Memory B cell (primary cell): ENCODE data around the gene ZFAND2B.

Source experiments
- ATAC-seq: fragments of 150-1000 bp; cut with Tn5 transposase; 2 replicates; pipeline ENCODE4 v1.10.0; 2021; ENCODE audit warnings: low read depth, mild to moderate bottlenecking, moderate library complexity
- DNase-seq, 2 donors: peaks; one replicate each; pipeline ENCODE4 v3.0.0; 2022; ENCODE audit warnings: low spot score in 2 of 2
- H3K27ac Mint-ChIP-seq: one replicate; pipeline ENCODE4 v1.8.0; 2022; ENCODE audit warnings: mild to moderate bottlenecking, moderate library complexity, mixed read lengths
- H3K27me3 Mint-ChIP-seq: one replicate; pipeline ENCODE4 v1.8.0; 2022; ENCODE audit warnings: mixed read lengths
- H3K36me3 Mint-ChIP-seq: one replicate; pipeline ENCODE4 v1.8.0; 2022; ENCODE audit warnings: mild to moderate bottlenecking, mixed read lengths
- H3K4me1 Mint-ChIP-seq: one replicate; pipeline ENCODE4 v1.8.0; 2022; ENCODE audit warnings: mixed read lengths
- H3K4me3 Mint-ChIP-seq: one replicate; pipeline ENCODE4 v1.8.0; 2022; ENCODE audit warnings: mild to moderate bottlenecking, moderate library complexity, mixed read lengths
- H3K9me3 Mint-ChIP-seq: one replicate; pipeline ENCODE4 v1.8.0; 2022; ENCODE audit warnings: mixed read lengths

The ZFAND2B gene

GRCh38 chr2:219171231-219171651 lies 35.3 kb upstream of the ZFAND2B start:
- peak; percentile 35 to 42 for DNase-seq
- H3K36me3 Mint-ChIP-seq: peaks cover 18% of the 10 kb centered on the region

GRCh38 chr2:219172231-219173154 lies 34.1 kb upstream of the ZFAND2B start:
- no peak overlapping the region for H3K4me3 Mint-ChIP-seq
- peaks cover 30% of the 10 kb centered on the region for H3K4me1 Mint-ChIP-seq
- H3K36me3 Mint-ChIP-seq: peaks cover 18% of the 10 kb centered on the region
- H3K27me3 Mint-ChIP-seq: no peaks in the 10 kb centered on the region
- no peaks in the 10 kb centered on the region for H3K9me3 Mint-ChIP-seq
- DNase-seq (no peak), ATAC-seq (no peak)
- H3K27ac Mint-ChIP-seq: peak overlapping the region; percentile 69

More at GRCh38 chr2:219171231-219171651, 35.3 kb upstream of the ZFAND2B start:
- Mint-ChIP-seq H3K9me3 (no peaks in the 10 kb centered on the region), H3K27ac (peak overlapping the region; percentile 69), H3K27me3 (no peaks in the 10 kb centered on the region), H3K4me3 (no peak overlapping the region), H3K4me1 (peaks cover 26% of the 10 kb centered on the region)
- ATAC-seq: peak; percentile 49

DNA sequence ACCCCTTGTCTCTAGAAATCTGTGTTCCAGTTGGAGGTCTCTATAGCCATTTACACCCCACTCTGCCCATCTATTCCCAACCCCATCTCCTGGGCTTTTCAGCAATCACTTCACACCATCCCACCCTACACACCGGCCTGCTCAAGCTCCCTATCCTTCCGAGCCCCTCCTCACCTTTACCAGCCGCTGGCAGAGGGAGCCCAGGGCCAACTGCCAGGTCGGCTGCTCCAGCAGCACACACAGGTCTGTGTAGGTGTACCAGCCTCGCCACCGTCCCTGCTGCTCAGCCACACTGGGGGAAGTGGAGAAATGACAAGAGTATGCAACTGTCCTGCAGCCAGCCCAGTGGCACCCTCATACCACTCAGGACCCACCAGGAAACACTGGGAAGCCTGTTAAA lies 33.4 kb upstream of the ZFAND2B start:
- DNase-seq (no peak), ATAC-seq (no peak)
- Mint-ChIP-seq H3K27ac (no peak overlapping the region), H3K4me3 (no peak overlapping the region), H3K27me3 (no peaks in the 10 kb centered on the region), H3K4me1 (peaks cover 31% of the 10 kb centered on the region), H3K9me3 (no peaks in the 10 kb centered on the region), H3K36me3 (peaks cover 18% of the 10 kb centered on the region)

- H3K27ac Mint-ChIP-seq: peak overlapping the region; percentile 25
- H3K4me1 Mint-ChIP-seq: peaks cover 35% of the 10 kb centered on the region
- H3K4me3 Mint-ChIP-seq: peak overlapping the region; percentile 60
Measured at GRCh38 chr2:219174146-219174545, 32.4 kb upstream of the ZFAND2B start.

DNA sequence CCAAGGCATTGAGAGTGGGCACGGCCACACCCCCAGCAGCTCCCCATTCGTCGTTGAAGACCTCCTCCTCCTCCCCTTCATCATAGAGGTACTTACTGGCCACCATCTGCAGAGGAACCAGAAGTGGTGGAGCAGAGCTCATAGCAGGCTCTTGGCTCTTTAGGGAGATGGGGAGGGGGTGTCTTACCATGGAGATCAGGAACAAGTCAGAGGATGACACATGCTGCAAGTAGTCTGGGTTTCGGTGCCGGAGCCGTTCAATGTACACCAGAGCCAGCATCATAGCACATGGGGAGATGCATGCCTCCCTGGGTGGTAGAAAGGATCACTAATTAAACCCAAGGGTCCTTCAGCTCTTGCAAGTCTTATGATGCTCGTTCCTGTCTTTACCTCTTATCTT lies 31.8 kb upstream of the ZFAND2B start:
- peak overlapping the region; percentile 60 for H3K4me3 Mint-ChIP-seq
- H3K27ac Mint-ChIP-seq: peak overlapping the region; percentile 25
- H3K36me3 Mint-ChIP-seq: peaks cover 18% of the 10 kb centered on the region
- peaks cover 38% of the 10 kb centered on the region for H3K4me1 Mint-ChIP-seq
- H3K9me3 Mint-ChIP-seq: no peaks in the 10 kb centered on the region
- H3K27me3 Mint-ChIP-seq: no peaks in the 10 kb centered on the region
- ATAC-seq: no peak
- DNase-seq: no peak

More at GRCh38 chr2:219174146-219174545, 32.4 kb upstream of the ZFAND2B start:
- Mint-ChIP-seq H3K27me3 (no peaks in the 10 kb centered on the region), H3K36me3 (peaks cover 18% of the 10 kb centered on the region), H3K9me3 (no peaks in the 10 kb centered on the region)
- DNase-seq (no peak), ATAC-seq (no peak)

DNA sequence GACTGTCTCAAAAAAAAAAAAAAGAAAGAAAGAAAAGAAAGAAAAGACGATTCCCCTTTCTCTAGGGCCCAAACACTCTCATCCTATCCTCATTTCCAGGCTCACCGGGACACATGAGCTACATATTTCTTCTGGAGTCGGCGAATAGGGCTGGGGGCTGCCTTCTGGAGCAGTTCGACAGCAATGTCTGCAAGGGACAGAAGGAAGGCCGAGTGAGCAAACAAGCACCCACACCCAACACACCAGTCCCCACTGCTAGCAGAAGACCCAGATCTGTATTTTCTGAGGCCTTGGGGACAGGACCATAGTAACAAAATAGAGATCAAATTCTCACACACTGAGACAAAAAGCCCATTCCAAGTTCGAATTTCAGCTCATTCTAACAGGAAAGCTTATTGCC lies 31.1 kb upstream of the ZFAND2B start:
- peaks cover 18% of the 10 kb centered on the region for H3K36me3 Mint-ChIP-seq
- no peaks in the 10 kb centered on the region for H3K9me3 Mint-ChIP-seq
- DNase-seq (no peak), ATAC-seq (no peak)
- peak overlapping the region; percentile 88 for H3K4me3 Mint-ChIP-seq
- peaks cover 38% of the 10 kb centered on the region for H3K4me1 Mint-ChIP-seq
- no peaks in the 10 kb centered on the region for H3K27me3 Mint-ChIP-seq
- H3K27ac Mint-ChIP-seq: peak overlapping the region; percentile 97

GRCh38 chr2:219175928-219176817 lies 30.4 kb upstream of the ZFAND2B start:
- H3K4me1 Mint-ChIP-seq: peaks cover 35% of the 10 kb centered on the region
- peak overlapping the region; percentile 88 for H3K4me3 Mint-ChIP-seq
- no peaks in the 10 kb centered on the region for H3K9me3 Mint-ChIP-seq
- H3K36me3 Mint-ChIP-seq: peaks cover 25% of the 10 kb centered on the region
- no peaks in the 10 kb centered on the region for H3K27me3 Mint-ChIP-seq
- ATAC-seq: peak; percentile 61
- H3K27ac Mint-ChIP-seq: peak overlapping the region; percentile 97
- peak; percentile 63 to 64 for DNase-seq

- peak; percentile 70 for ATAC-seq
- H3K4me1 Mint-ChIP-seq: peaks cover 30% of the 10 kb centered on the region
- H3K27me3 Mint-ChIP-seq: no peaks in the 10 kb centered on the region
- peaks cover 26% of the 10 kb centered on the region for H3K36me3 Mint-ChIP-seq
- H3K4me3 Mint-ChIP-seq: peak within 1 kb of the TSS; percentile 88
- peak within 1 kb of the TSS; percentile 97 for H3K27ac Mint-ChIP-seq
- peak; percentile 80 to 84 for DNase-seq
- H3K9me3 Mint-ChIP-seq: no peaks in the 10 kb centered on the region
Measured at GRCh38 chr2:219176818-219177551, 29.6 kb upstream of the ZFAND2B start, which contains the start of gene CNPPD1. TSS of gene CNPPD1 (minus strand) at chr2:219176925. CDS start at chr2:219176828, 97 bp downstream.

DNA sequence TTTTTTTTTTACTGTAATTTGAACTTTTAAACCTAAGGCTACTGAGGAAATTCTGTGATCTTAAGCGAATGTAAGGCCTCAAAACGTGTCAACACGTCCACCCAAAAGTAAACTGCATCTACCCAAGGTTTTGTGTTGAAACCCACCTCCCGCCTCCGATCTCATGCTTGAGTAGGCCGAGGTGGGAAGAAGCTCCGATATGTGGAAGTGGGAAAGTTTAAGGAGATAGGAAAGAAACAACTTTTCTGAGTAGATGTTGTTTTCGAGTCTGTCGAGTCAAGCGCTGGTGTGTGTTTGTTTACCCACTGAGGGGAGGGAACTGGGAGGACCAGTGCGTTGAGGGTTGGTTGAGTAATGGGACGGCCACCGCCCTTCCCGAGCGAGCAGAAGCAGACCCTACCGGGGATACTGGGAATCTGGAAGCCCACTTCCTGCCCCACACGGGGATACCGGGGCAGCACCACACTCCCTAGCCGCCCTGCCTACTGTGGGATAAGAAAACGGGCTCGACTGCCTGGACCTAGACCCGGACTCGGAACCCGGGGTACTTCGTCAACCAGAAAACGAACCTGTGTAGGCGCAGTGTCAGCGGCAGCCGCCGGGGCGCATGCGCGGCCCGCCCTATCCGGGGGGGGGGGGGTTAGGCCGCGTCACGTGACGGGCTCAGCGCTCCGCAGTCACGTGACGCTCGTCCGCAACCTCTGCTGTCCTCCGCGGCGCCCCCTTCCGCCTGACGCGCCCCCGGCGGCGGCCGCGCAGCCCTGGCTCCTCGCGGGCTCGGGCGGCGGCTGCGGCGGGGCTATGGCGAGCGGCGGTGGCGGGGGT lies 28.8 kb upstream of the ZFAND2B start, which contains the start of gene RETREG2:
RETREG2 (plus strand) TSS at position 724 of the 825 bp plus-strand sequence; CDS start at position 802, 78 bp downstream.
- DNase-seq (peak; percentile 75), ATAC-seq (peak; percentile 47)
- peak within 1 kb of the TSS; percentile 97 for H3K27ac Mint-ChIP-seq
- H3K27me3 Mint-ChIP-seq: no peaks in the 10 kb centered on the region
- H3K4me3 Mint-ChIP-seq: peak within 1 kb of the TSS; percentile 88
- H3K36me3 Mint-ChIP-seq: peaks cover 23% of the 10 kb centered on the region
- peaks cover 31% of the 10 kb centered on the region for H3K4me1 Mint-ChIP-seq
- H3K9me3 Mint-ChIP-seq: no peaks in the 10 kb centered on the region

GRCh38 chr2:219178377-219179175 lies 28.0 kb upstream of the ZFAND2B start:
- Mint-ChIP-seq H3K36me3 (peaks cover 26% of the 10 kb centered on the region), H3K4me3 (peak overlapping the region; percentile 88), H3K27me3 (no peaks in the 10 kb centered on the region), H3K4me1 (peaks cover 30% of the 10 kb centered on the region), H3K9me3 (no peaks in the 10 kb centered on the region), H3K27ac (peak overlapping the region; percentile 97)
- DNase-seq (peak in 1 of 2 donors; percentile 18), ATAC-seq (peak; percentile 3)

GRCh38 chr2:219179601-219180465 lies 26.7 kb upstream of the ZFAND2B start:
- Mint-ChIP-seq H3K27me3 (no peaks in the 10 kb centered on the region), H3K9me3 (no peaks in the 10 kb centered on the region), H3K4me1 (peaks cover 20% of the 10 kb centered on the region), H3K27ac (no peak overlapping the region), H3K4me3 (peak overlapping the region; percentile 88), H3K36me3 (peaks cover 16% of the 10 kb centered on the region)
- no peak for ATAC-seq
- DNase-seq: no peak
